GM12878 (cell line): ENCODE results near the gene HTR1D. TPM values are rescaled to one million over a fixed set of nuclear protein-coding genes. Genes with fewer than 3 reads are reported as not detected.

ENCODE experiments used
- ATAC-seq: fragments of 200-7000 bp; cut with Tn5 transposase; 3 replicates; pipeline ENCODE4 v1.9.1; 2020; ENCODE audit warnings: mild to moderate bottlenecking, moderate library complexity
- BruUV-seq: library from RNA; stranded (reverse); fragments of 400-500 nt; replicated peaks from 2 replicates; lab custom pipeline; 2021; lab: Mats Ljungman, UMichigan
- CTCF ChIA-PET: fragments of 300-600 bp; sonication (Branson Sonifier 250); formaldehyde crosslinking; extraction: SDS; loops from one replicate; lab custom pipeline; 2021; ENCODE audit warnings: inconsistent platforms; lab: Yijun Ruan, JAX
- POLR2A ChIA-PET: fragments of 350-600 bp; formaldehyde crosslinking; extraction: SDS; loops from one replicate; lab custom pipeline; 2021; ENCODE audit warnings: inconsistent platforms; lab: Charles Lee
- RAD21 ChIA-PET: fragments of 300-600 bp; sonication (Branson Sonifier 250); formaldehyde crosslinking; loops from one replicate; lab custom pipeline; 2023; ENCODE audit warnings: antibody characterized with exemption; ENCODE audit not compliant: unreplicated experiment; lab: Charles Lee
- SMC1A ChIA-PET: fragments of 300-600 bp; sonication (Branson Sonifier 250); formaldehyde crosslinking; loops from one replicate; lab custom pipeline; 2023; ENCODE audit not compliant: unreplicated experiment, uncharacterized antibody; lab: Charles Lee
- DNase-seq: peaks from one replicate; pipeline ENCODE4 v3.0.0-alpha.2; 2011; ENCODE audit warnings: low read depth, low spot score
- FAIRE-seq: peaks from 3 replicates; lab custom pipeline; 2011; peaks lifted over from hg19 to GRCh38; lab: Jason Lieb, UNC
- H2AFZ ChIP-seq: 2 replicates; pipeline ENCODE4 v1.6.0; 2011; ENCODE audit warnings: low read depth, low read length, control low read depth; ENCODE audit not compliant: control insufficient read depth
- H3K27ac ChIP-seq: 2 replicates; pipeline ENCODE4 v1.5.1; 2011; ENCODE audit warnings: control low read depth; ENCODE audit not compliant: control insufficient read depth, insufficient read depth
- H3K27me3 ChIP-seq, 2 experiments: replicated peaks in 1 of 2; 2 replicates each; pipeline versions ENCODE4 v1.6.0 to v1.6.1; 2011; ENCODE audit warnings: low read length in 1 of 2; ENCODE audit not compliant: control insufficient read depth in 2 of 2, insufficient read depth in 2 of 2
- H3K36me3 ChIP-seq, 2 experiments: 2 replicates each; pipeline ENCODE4 v1.5.1; 2011; ENCODE audit warnings: low read length in 1 of 2; ENCODE audit not compliant: control insufficient read depth in 2 of 2, insufficient read depth in 2 of 2
- H3K4me1 ChIP-seq: 2 replicates; pipeline ENCODE4 v1.6.1; 2011; ENCODE audit warnings: mild to moderate bottlenecking, low read length, moderate library complexity, mixed read lengths; ENCODE audit not compliant: control insufficient read depth, insufficient read depth
- H3K4me2 ChIP-seq: 2 replicates; pipeline ENCODE4 v1.6.0; 2011; ENCODE audit warnings: control low read depth; ENCODE audit not compliant: control insufficient read depth, insufficient read depth
- H3K4me3 ChIP-seq: fragments of 200-600 bp; sonication (generic); 2 replicates; pipeline ENCODE4 v1.5.1; 2016
- H3K79me2 ChIP-seq: 2 replicates; pipeline ENCODE4 v1.6.0; 2011; ENCODE audit warnings: low read length; ENCODE audit not compliant: control insufficient read depth, insufficient read depth
- H3K9ac ChIP-seq: 2 replicates; pipeline ENCODE4 v1.8.0; 2011; ENCODE audit warnings: low read length, control low read depth, mixed read lengths; ENCODE audit not compliant: control insufficient read depth, insufficient read depth
- H3K9me3 ChIP-seq: replicated peaks from 3 replicates; pipeline ENCODE4 v1.5.1; 2011; ENCODE audit warnings: mild to moderate bottlenecking, low read length; ENCODE audit not compliant: control insufficient read depth, insufficient read depth
- H4K20me1 ChIP-seq: 2 replicates; pipeline ENCODE4 v1.6.0; 2011; ENCODE audit not compliant: control insufficient read depth, insufficient read depth
- CHD4 ChIP-seq: fragments of 200-600 bp; sonication (generic); IDR thresholded peaks from 2 replicates; pipeline ENCODE4 v1.6.1; 2016; ENCODE audit warnings: mild to moderate bottlenecking
- EGR1 ChIP-seq, 2 experiments: IDR thresholded peaks; 1 replicate in 1 of 2; 2 replicates in 1 of 2; pipeline ENCODE4 v1.6.1; 2011 to 2012; ENCODE audit warnings: low read depth in 2 of 2, low read length in 2 of 2, borderline replicate concordance in 1 of 2, mild to moderate bottlenecking in 1 of 2, moderate library complexity in 1 of 2
- IRF5 ChIP-seq: fragments of 450-650 bp; IDR thresholded peaks from 2 replicates; pipeline ENCODE4 v1.6.1; 2017; ENCODE audit warnings: borderline replicate concordance
- JUNB ChIP-seq: IDR thresholded peaks from 2 replicates; pipeline ENCODE4 v1.6.1; 2016; ENCODE audit warnings: antibody characterized with exemption, mild to moderate bottlenecking
- KDM1A ChIP-seq: fragments of 200-600 bp; sonication (generic); IDR thresholded peaks from 2 replicates; pipeline ENCODE4 v1.6.1; 2016; ENCODE audit warnings: borderline replicate concordance
- NFYA ChIP-seq: IDR thresholded peaks from 2 replicates; pipeline ENCODE4 v1.6.1; 2011; ENCODE audit warnings: low read depth, mild to moderate bottlenecking, low read length, improper control_type of control experiment, borderline replicate concordance
- NFYB ChIP-seq: IDR thresholded peaks from 2 replicates; pipeline ENCODE4 v1.6.1; 2011; ENCODE audit warnings: low read depth, mild to moderate bottlenecking, low read length, improper control_type of control experiment, moderate library complexity; ENCODE audit not compliant: insufficient read depth
- NR2C1 ChIP-seq: fragments of 450-650 bp; IDR thresholded peaks from 2 replicates; pipeline ENCODE4 v1.6.1; 2017; ENCODE audit warnings: antibody characterized with exemption, mild to moderate bottlenecking, moderate library complexity
- NR2F1 ChIP-seq: fragments of 450-650 bp; conservative IDR thresholded peaks from 2 replicates; pipeline ENCODE4 v1.6.1; 2017; ENCODE audit warnings: mild to moderate bottlenecking
- SMAD5 ChIP-seq: IDR thresholded peaks from 2 replicates; pipeline ENCODE4 v1.6.1; 2016; ENCODE audit warnings: antibody characterized with exemption, low read depth
- SRF ChIP-seq, 2 experiments: IDR thresholded peaks; 2 replicates each; pipeline ENCODE4 v1.6.1; 2011; ENCODE audit warnings: low read depth in 2 of 2, low read length in 2 of 2, mild to moderate bottlenecking in 1 of 2, moderate library complexity in 1 of 2
- TAF1 ChIP-seq: IDR thresholded peaks from 2 replicates; pipeline ENCODE4 v1.6.1; 2011; ENCODE audit warnings: mild to moderate bottlenecking, low read depth, low read length, borderline replicate concordance
- ZBTB33 ChIP-seq: fragments of 450-650 bp; IDR thresholded peaks from 2 replicates; pipeline ENCODE4 v1.6.1; 2017; ENCODE audit warnings: mild to moderate bottlenecking
- ZNF217 ChIP-seq: fragments of 450-650 bp; IDR thresholded peaks from 2 replicates; pipeline ENCODE4 v1.6.1; 2017; ENCODE audit warnings: antibody characterized with exemption, mild to moderate bottlenecking
- ZNF384 ChIP-seq: IDR thresholded peaks from 2 replicates; pipeline ENCODE4 v1.6.1; 2012; ENCODE audit warnings: low read depth, mild to moderate bottlenecking, low read length, improper control_type of control experiment, borderline replicate concordance
- ZNF622 ChIP-seq: fragments of 450-650 bp; IDR thresholded peaks from 2 replicates; pipeline ENCODE4 v1.6.1; 2017; ENCODE audit warnings: mild to moderate bottlenecking, inconsistent platforms
- WGBS: methylation state at CpG from one replicate; pipeline ENCODE4 v1.1.6; 2016; ENCODE audit warnings: low lambda C conversion rate; ENCODE audit not compliant: insufficient replicate concordance, insufficient coverage; ENCODE audit errors: missing lambda C conversion rate; 5-methylcytosine and 5-hydroxymethylcytosine counted together
- in situ Hi-C: fragments of 300-500 bp; cut with MboI; formaldehyde crosslinking; loops from 9 replicates; pipeline ENCODE4 v1.14.3; 2018; ENCODE audit warnings: mixed read lengths
- intact Hi-C: fragments of 100-400 bp; cut with micrococcal nuclease; formaldehyde crosslinking; loops from one replicate; pipeline ENCODE4 v1.14.2; 2022; ENCODE audit not compliant: unreplicated experiment
- polyA plus RNA-seq, 11 experiments: library from polyadenylated mRNA; depleted of rRNA in 4 of 11; unstranded in 6 of 11; stranded (reverse) in 5 of 11; fragments of >200 nt; fragmentation: Nextera tagmentation in 4 of 11; fragmentation: Illumina TruSeq in 1 of 11; extraction: Ambion mirVana in 4 of 11; extraction: Trizol in 1 of 11; gene quantifications; 1 replicate in 1 of 11; 2 replicates in 10 of 11; pipeline versions ENCODE4 v1.2.1 to v1.2.3, GENCODE V29; 2011 to 2016; ENCODE audit warnings: inconsistent platforms in 2 of 11, missing spikeins in 2 of 11, low read depth in 1 of 11
- total RNA-seq, 4 experiments: library from RNA; depleted of rRNA in 3 of 4; stranded (reverse); fragments of >200 nt in 3 of 4; fragmentation: Illumina TruSeq in 1 of 4; extraction: Trizol in 1 of 4; gene quantifications; 2 replicates each; pipeline versions ENCODE4 v1.2.1 to v1.2.3, GENCODE V29; 2013 to 2021

The HTR1D gene
- total and polyA plus RNA-seq, 10 of the 15 experiments (the other 5 are each of a cell fraction or from before 2014, with no cell fraction given) = 0.07 TPM; not detected in 9

- ChIA-PET RAD21 (no interaction called here), CTCF (interaction anchor here (0.7 to 1.0 kb wide), 3 partner anchors 13 to 1344 kb away, joined by 3 read pairs; no protein-coding TSS in a partner anchor), POLR2A (no interaction called here), SMC1A (no interaction called here)
- FAIRE-seq = no peak
- H4K20me1 ChIP-seq = no peaks in the 10 kb centered on the region
- in situ Hi-C loops = no loop called here
- H3K27me3 ChIP-seq = no peaks in the 10 kb centered on the region
- no peak overlapping the region for H3K4me3 ChIP-seq
- 53% methylated on average over 6 of the region's 7 CpGs for WGBS
- no peak overlapping the region for H3K4me2 ChIP-seq
- no peaks in the 10 kb centered on the region for H3K4me1 ChIP-seq
- intact Hi-C loops = no loop called here
- no peak overlapping the region for H2AFZ ChIP-seq
- no peaks in the 10 kb centered on the region for H3K36me3 ChIP-seq
- ATAC-seq = no peak
- H3K79me2 ChIP-seq = no peaks in the 10 kb centered on the region
- H3K9ac ChIP-seq = no peak overlapping the region
- H3K27ac ChIP-seq = no peak overlapping the region
- no TSS peak for BruUV-seq
- no peak for TF ChIP-seq CHD4
- TF ChIP-seq ZNF384 = no peak
- TF ChIP-seq NFYA = no peak
- TF ChIP-seq ZBTB33 = no peak
- TF ChIP-seq EGR1 (IDR thresholded peaks at IDR 0.05; ENCODE audit: borderline replicate concordance in 1 of 2, low read depth in 2 of 2, low read length in 2 of 2) = no peak
- TF ChIP-seq KDM1A = no peak
- no peak for TF ChIP-seq NR2C1
- TF ChIP-seq NFYB = no peak
- no peak for TF ChIP-seq SRF (IDR thresholded peaks at IDR 0.05; ENCODE audit: low read depth in 2 of 2, low read length in 2 of 2)
- no peak for TF ChIP-seq ZNF217
- TF ChIP-seq ZNF622 = no peak
- TF ChIP-seq IRF5 = no peak
- TF ChIP-seq SMAD5 = no peak
- no peak for TF ChIP-seq JUNB
- TF ChIP-seq TAF1 = no peak
- no peak for TF ChIP-seq NR2F1
- H3K9me3 ChIP-seq = no peaks in the 10 kb centered on the region
- DNase-seq = no peak
Observed at GRCh38 chr1:23242414-23242813, 25.1 kb upstream of the HTR1D start.
